LNCAP (cell line): ENCODE measurements around the gene ZNF814.

ENCODE experiments used
- CTCF ChIP-seq: fragments of 450-650 bp; IDR thresholded peaks from 2 replicates; pipeline ENCODE4 v1.5.1; 2017; ENCODE audit warnings: mild to moderate bottlenecking

The ZNF814 gene

DNA sequence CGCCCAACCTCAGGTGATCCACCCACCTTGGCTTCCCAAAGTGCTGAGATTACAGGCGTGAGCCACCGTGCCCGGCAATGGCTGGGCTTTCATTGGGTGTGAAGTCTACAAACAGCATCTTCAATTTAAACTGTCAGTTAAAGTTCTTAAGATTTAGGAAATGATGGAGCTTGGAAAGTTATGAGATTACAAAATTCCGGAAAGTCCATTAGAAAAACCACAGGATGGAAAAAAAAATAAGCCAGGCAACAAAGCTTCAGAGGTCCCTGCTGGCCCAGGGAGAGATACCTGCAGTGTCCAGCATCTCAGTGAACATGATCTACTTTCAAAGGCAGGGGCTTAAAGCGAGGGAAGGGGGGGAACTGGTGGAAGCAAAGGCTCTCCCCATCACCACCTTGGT is 63.3 kb downstream of the ZNF814 start:
- no peak for TF ChIP-seq CTCF

DNA sequence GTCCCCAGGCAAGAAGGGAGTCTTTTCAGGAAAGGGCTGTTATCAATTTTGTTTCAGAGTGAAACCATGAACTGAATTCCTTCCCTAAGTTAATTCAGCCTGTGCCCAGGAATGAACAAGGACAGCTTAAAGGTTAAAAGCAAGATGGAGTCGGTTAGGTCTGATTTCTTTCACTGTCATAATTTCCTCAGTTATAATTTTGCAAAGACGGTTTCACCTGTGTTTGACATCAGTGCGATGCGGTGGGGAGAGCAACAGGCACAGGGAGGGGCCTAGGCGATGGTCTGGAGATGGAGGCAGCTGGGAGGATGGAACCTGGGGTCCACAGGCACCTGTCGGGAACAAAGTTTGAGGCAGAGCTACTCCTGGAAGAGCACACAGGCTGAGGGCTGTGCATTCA is 68.2 kb downstream of the ZNF814 start:
- no peak for TF ChIP-seq CTCF

- TF ChIP-seq CTCF: no peak
Observed at GRCh38 chr19:57819475-57820148, 69.2 kb downstream of the ZNF814 start.

- no peak for TF ChIP-seq CTCF
Observed at GRCh38 chr19:57818378-57818777, 70.5 kb downstream of the ZNF814 start.

DNA sequence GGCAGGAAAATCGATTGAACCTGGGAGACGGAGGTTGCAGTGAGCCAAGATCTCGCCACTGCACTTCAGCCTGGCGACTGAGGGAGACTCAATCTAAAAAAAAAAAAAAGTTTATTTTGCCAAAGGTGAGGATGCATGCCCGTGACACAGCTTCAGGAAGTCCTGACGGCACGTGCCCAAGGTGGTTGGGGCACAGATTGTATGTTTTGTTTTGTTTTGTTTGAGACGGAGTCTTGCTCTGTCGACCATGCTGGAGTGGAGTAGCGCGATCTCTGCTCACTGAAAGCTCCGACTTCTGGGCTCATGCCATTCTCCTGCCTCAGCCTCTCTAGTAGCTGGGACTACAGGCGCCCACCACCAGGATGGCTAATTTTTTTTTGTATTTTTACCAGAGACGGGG is 70.9 kb downstream of the ZNF814 start:
- TF ChIP-seq CTCF: no peak

DNA sequence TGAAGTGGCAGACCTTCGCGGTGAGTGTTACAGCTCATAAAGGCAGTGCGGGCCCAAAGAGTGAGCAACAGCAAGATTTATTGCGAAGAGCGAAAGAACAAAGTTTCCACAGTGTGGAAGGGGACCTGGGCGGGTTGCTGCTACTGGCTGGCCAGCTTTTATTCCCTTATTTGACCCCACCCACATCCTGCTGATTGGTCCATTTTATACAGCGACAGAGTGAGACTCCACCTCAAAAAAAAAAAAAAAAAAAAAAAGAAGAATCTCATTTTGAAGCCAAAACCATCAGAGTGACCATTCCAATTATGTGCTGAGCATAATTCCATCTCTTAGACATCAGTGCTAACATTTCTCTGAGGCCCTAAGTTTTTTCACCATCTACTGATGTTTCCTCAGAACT is 72.2 kb downstream of the ZNF814 start:
- TF ChIP-seq CTCF: no peak

GRCh38 chr19:57815247-57816075 is 73.4 kb downstream of the ZNF814 start:
- no peak for TF ChIP-seq CTCF
